ENCODE results near the gene NUDT14. TPM values are rescaled to one million over a fixed set of nuclear protein-coding genes. Genes with fewer than 3 reads are reported as not detected.

Gene NUDT14
- total RNA-seq, 2 donors from 2014 or later, result 12.7 to 15.9 TPM

- DNase-seq (ENCODE audit: low spot score), result peak; percentile 74
These were observed 37.0 kb downstream of the NUDT14 start for GRCh38 chr14:105144026-105144665.

GRCh38 chr14:105143451-105144025 is 37.6 kb downstream of the NUDT14 start:
- intact Hi-C loops (cut with DNase I), result no loop called here
- DNase-seq (ENCODE audit: low spot score), result no peak

More at GRCh38 chr14:105144026-105144665, 37.0 kb downstream of the NUDT14 start:
- intact Hi-C loops (cut with DNase I), result no loop called here

DNA sequence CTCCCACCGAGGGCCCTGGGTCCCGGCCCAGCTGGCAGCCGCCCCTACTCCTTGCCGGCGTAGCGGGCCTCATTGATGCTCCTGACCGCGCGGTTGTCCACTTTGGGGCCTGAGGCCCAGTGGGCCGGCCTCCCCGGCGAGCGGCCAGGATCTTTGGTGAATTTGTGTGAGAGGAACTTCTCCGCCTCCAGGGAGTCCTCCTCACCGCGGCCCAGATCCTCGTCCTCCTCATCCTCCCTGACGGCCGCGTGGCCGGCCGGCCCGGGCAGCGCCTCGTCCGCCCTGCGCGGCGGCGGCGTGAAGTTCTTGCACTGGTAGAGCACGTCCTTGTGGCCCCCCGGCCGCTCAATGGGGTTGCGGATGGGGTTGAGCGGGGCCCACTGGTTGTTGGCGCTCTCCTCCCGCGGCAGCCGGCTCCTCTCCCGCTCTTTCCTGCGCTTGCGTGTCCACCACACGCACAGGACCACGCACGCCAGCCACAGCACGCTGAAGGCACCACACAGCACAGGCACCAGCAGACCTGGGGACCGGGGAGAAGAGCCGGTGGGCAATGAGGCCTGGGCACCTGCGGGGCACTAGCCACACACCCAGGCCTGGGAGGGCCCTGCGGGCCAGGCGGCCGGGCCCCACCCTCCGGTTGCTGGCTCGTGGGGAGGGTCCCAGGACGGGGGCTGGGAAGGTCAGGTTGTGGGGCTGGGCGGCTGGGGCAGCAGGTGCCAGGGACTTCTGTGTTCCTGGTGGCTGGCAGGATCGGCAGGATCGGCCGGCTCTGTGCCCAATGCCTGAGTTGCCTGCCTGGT is 38.3 kb downstream of the NUDT14 start:
- peak; percentile 75 for DNase-seq (ENCODE audit: low spot score)
- intact Hi-C loops (cut with DNase I), result no loop called here

GRCh38 chr14:105141486-105142281 is 39.4 kb downstream of the NUDT14 start:
- peak; percentile 73 for DNase-seq (ENCODE audit: low spot score)
- intact Hi-C loops (cut with DNase I), result no loop called here

- intact Hi-C loops (cut with DNase I), result no loop called here
- DNase-seq (ENCODE audit: low spot score), result peak; percentile 48
These were observed 40.1 kb downstream of the NUDT14 start for GRCh38 chr14:105141026-105141425.

DNA sequence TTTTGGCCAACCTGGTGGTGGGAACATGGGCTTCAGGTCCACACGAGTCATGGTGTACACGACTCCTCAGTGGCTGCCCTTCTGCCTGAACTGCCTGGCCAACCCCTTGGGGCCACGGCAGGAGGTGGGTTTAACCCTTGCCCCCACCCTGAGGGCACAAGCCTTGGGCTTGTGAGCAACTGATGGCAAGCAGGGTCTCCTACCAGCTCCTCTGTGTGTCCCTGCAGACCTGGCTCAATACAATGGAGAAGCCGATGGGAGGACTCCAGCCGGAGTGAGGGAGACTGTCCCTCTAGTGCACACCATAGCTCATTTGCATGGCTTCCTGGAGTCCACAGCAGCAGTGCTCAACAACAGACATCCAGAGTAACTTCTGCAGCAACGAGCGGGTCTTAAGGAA is 40.5 kb downstream of the NUDT14 start:
- intact Hi-C loops (cut with DNase I), result no loop called here
- DNase-seq (ENCODE audit: low spot score), result peak; percentile 13

- DNase-seq (ENCODE audit: low spot score), result peak; percentile 42
- intact Hi-C loops (cut with DNase I), result no loop called here
These were observed 41.3 kb downstream of the NUDT14 start for GRCh38 chr14:105139831-105140239.

GRCh38 chr14:105139212-105139825 is 41.8 kb downstream of the NUDT14 start:
- DNase-seq (ENCODE audit: low spot score), result peak; percentile 42
- intact Hi-C loops (cut with DNase I), result no loop called here

DNA sequence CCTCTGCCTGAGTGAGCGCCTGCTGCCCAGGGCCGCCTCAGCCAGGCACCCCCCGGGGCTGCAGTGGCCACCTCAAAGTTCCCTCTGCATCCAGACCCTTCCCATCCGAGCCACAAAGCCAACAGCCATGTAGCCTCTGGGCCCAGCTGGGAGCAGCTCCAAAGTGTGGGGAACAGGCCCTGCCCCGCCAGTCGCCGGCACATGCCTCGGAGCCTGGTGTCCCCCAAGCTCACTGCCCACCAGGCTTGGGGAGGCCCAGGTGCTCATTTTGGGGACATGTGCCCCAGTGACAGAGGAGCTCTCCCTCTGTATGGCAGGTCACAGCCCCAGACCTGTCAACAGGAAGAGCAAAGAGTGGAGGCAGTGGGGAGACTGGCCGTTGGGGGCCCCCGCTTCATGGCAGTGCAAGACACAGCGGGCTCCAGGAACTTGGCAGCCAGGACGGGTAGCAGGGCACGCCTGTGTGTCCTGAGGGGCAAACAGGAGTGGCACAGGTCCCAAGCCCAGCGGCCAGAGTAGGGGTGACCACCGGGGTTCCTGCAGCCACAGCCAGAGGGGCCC is 42.5 kb downstream of the NUDT14 start:
- DNase-seq (ENCODE audit: low spot score), result peak; percentile 73
- intact Hi-C loops (cut with DNase I), result no loop called here

DNA sequence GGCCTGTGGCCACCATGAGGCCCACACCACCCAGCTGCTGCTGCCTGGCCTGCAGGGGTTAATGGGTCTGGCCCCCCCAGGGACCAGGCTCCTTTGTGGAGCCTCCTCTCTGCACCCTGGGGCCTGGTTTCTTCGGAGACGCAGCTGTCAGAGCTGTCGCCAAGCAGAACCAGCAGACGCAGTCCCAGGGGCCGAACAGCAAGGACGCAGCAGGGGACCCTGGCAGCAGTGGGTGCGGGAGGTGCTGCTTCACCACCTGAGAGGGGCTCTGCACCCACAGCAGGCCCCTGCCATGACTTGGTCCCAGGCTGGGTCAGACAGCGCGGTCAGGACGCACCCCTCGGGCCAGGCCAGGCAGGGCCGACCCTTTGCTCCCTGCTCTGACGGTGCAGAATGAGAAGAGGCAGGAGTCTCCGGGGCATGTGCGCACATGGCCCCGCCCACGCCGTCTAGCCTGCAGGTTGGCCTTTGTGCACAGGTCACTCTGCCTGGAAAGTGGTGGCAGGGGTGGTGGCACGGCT is 43.0 kb downstream of the NUDT14 start:
- intact Hi-C loops (cut with DNase I), result no loop called here
- DNase-seq (ENCODE audit: low spot score), result peak; percentile 81

DNA sequence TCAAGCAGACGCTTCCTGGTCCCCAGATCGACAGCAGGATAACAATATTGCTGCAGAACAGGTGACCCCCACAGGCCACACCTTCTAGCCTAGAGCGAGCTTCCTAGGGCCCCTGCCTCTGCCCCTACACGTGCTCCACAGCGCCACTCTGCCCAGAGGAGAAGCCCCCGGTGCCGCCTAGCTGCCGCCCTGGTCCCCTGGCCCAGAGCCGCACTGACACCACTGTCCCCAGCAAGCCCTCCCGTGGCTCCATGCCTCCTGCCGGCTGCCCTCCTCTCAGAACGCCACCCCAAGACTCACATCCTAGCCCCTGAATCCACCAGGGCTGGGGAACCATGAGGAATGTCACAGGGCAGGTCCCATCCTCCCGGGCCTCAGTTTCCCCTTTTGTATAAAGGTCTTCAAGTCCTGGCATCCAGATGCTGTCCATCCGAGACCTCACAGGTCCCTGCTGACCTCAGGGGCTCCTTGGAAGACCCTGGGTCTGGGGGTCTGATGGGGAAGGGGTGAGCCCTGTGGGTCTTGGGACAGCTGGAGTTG is 43.6 kb downstream of the NUDT14 start:
- DNase-seq (ENCODE audit: low spot score), result peak; percentile 73
- intact Hi-C loops (cut with DNase I), result no loop called here

DNA sequence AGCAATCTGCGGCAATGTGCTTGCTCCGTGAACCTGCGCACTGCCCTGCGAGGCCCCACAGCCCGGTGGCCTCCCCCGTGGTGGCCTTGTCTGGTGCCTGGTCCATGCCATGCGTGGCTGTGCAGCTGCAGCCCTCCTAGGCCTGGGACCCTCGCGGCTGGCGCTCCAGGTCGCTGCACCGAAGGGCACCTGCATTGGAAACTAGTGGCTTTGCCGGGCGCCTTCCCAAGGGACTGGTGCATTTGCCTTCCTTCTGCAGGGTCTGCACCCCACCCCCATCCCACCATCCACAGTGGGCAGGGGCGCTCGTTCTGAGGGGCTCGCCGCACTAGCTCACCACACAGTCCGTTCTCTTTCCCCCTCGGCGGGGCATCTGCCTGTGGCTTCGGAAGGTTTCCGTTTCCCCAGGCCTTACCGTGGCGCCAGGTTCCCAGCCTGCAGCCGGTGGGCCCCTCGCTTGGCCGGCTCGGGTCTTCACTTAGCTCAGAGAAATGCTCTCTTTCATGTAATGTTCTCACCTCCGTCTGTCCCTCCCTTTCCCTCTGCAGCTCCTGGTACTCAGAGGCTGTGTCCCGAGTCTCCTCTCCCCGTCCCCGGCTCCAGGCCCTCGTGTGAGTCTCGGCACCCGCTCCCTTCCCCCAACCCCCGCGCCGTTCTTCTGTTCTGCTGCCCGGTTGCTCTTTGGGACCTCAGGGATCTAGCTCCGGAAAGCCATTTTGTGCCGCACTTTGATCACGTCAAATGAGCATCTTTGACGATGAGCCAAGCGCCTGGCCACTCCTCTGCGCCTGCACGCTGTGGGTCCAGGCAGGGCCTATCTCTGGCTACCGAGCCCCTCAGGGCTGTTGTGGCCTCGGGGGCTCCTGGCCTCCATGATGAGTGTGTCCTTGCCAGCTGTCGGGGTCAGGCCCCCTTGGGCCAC is 44.5 kb downstream of the NUDT14 start:
- intact Hi-C loops (cut with DNase I), result no loop called here
- peak; percentile 77 for DNase-seq (ENCODE audit: low spot score)

DNA sequence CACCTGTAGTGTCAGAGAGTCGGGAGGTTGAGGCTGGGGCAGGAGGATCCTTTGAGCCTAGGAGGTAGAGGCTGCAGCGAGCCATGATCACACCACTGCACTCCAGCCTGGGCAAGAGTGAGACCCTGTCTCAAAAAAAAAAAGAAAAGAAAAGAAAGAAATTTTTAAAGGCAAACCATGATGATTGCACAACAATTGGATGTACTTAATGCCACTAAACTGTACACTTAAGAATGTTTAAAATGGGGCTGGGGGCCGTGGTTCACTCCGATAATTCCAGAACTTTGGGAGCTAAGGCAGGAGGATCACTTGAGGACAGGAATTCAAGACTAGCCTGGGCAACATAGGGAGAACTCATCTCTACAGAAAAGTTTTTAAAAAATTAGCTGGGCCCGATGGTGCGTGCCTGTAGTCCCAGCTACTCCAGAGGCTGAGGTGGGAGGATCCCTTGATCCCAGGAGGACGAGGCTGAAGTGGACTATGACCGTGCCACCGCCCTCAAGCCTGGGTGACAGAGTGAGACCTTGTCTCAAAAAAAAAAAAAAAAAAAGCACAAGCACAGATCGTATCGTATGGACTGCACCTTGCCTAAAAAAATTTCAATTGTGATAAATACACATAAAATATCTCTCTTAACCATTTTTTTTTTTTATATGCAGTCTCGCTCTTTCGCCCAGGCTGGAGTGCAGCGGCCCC is 45.3 kb downstream of the NUDT14 start:
- intact Hi-C loops (cut with DNase I), result no loop called here
- peak; percentile 25 for DNase-seq (ENCODE audit: low spot score)

GRCh38 chr14:105132921-105133654 is 48.0 kb downstream of the NUDT14 start:
- DNase-seq (ENCODE audit: low spot score), result no peak
- intact Hi-C loops (cut with DNase I), result no loop called here

DNA sequence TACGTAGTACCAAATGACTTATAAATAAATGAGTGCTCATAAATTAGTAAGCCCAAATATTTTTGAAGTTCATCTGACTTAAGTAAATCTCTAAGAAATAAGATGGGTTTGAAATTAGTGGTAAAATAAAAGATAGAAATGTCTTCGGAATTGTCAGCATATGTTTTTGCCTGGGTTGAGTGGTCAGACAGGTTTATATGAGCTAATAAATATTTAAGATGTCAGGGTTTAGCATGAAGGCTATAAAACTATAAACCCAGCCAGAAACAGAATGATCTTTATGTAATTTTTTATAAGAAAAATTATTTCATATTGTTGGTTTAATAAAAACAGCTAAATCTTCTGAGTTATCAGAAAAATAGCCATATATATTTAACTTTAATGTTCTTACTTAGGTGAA is 49.9 kb downstream of the NUDT14 start:
- no peak for DNase-seq (ENCODE audit: low spot score)
- intact Hi-C loops (cut with DNase I), result no loop called here

GRCh38 chr14:105128059-105128458 is 53.1 kb downstream of the NUDT14 start:
- peak; percentile 34 for DNase-seq (ENCODE audit: low spot score)
- intact Hi-C loops (cut with DNase I), result no loop called here
